HG03280 (cell line): Measurements from ENCODE around the gene PCDHGA1.

ENCODE experiments used
- ATAC-seq: cut with Tn5 transposase; IDR thresholded peaks from one replicate; pipeline ENCODE4 v1.9.1; 2021; ENCODE audit warnings: mild to moderate bottlenecking, moderate library complexity; ENCODE audit not compliant: unreplicated experiment

PCDHGA1 gene

DNA sequence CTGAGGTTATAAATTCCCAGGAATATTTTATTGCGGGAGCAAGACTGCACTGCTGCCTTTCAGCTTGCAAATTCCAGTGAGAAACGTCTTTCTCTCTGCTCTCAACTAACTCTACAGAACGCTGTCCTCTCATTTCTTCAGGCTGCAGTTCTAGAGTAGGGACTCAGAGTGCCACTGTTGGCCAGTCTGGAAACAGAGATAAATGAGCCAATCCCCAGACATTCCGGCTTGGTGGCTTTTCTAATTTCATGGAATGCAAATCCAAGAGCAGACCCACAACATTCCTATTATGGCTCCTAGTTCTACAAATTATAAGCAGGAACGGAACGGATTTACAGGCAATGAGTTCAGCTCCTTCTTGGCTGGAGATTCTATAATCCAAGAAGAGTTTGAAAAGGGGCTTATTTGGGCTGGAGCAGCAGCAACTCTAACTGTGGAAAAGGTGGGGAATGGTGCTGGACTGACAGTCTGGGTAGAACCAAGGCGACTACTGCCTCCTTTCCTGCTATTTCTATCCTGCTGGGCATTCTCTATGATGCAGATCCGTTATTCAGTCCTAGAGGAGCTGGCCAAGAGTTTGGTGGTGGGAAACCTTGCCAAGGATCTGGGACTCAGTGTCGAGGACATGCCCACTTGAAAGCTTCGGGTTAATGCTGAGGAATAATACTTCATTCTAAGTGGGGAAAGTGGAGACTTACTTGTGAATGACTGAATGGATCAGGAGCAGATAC lies 109.3 kb downstream of the PCDHGA1 start:
- no peak for ATAC-seq

GRCh38 chr5:141440341-141440740 lies 110.0 kb downstream of the PCDHGA1 start:
- ATAC-seq = no peak

DNA sequence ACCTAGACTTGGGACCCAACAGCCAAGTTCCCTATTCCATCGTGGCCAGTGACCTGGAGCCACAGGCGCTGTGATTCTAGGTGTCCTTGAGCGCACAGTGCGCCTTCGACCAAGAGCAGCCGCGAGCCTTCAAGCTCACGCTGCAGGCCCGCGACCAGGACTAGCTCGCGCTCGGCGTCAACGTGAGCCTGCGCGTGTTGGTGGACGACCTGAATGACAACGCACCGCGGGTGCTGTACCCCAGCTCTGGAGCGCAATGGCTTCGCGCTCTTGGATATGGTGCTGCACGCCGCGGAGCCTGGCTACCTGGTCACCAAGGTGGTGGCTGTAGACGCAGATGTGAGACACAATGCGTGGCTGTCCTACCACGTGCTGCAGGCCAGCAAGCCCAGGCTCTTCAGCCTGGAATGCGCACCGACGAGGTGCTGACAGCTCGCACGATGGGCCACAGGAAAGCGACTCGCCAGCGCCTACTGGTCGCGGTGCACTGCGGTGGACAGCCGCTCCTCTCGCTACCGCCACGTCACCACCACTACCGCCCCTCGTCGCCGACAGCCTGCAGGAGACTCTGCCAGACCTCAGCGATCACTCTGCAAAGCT lies 111.4 kb downstream of the PCDHGA1 start:
- no peak for ATAC-seq

DNA sequence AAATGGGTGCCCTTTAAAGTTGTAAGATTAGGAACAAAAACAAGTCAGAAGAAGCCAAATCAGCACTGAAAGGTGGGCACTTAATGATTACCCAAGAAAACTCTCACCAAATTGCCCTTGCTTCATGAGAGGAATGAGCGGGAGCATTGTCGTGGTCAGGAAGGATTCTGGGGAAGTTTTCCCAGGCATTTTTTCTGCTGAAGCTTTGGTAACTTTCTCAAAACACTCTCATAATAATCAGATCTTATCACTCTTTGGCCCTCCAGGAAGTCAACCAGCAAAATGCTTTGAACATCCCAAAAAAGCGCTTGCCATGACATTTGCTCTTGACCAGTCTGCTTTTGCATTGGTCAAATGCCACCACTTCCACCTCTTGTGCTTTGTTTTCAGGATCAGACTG lies 135.0 kb downstream of the PCDHGA1 start:
- ATAC-seq = no peak

DNA sequence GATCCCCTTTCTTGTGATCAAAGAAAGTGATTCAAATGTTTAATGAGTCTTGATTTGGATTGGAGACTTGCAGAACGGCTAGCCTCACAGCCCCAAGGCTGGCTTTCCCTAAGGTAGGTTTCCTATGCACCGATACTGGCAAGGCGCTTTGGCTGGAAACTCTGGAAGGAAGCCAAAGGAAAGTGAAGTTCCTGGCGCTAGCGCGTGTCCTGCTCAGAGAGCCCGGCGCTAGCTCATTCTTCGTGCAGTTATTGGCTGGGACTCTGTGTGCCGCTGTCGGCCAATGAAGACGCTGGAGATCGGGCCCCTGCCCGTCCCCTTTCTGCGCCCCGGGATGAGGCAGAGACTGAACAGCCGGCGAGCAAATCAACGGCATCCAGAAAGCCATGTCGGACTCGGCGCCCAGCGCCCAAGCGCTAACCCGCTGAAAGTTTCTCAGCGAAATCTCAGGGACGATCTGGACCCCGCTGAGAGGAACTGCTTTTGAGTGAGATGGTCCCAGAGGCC lies 145.4 kb downstream of the PCDHGA1 start, which contains the start of gene PCDHGC3:
Gene PCDHGC3, plus strand, starts transcription at position 342 of the 507 bp plus-strand sequence. Its CDS starts 151 bp downstream, at position 493.
- ATAC-seq = peak; percentile 98

DNA sequence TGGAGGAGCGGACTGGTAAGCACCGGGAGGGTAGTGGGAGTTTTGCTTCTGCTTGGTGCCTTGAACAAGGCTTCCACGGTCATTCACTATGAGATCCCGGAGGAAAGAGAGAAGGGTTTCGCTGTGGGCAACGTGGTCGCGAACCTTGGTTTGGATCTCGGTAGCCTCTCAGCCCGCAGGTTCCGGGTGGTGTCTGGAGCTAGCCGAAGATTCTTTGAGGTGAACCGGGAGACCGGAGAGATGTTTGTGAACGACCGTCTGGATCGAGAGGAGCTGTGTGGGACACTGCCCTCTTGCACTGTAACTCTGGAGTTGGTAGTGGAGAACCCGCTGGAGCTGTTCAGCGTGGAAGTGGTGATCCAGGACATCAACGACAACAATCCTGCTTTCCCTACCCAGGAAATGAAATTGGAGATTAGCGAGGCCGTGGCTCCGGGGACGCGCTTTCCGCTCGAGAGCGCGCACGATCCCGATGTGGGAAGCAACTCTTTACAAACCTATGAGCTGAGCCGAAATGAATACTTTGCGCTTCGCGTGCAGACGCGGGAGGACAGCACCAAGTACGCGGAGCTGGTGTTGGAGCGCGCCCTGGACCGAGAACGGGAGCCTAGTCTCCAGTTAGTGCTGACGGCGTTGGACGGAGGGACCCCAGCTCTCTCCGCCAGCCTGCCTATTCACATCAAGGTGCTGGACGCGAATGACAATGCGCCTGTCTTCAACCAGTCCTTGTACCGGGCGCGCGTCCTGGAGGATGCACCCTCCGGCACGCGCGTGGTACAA lies 146.0 kb downstream of the PCDHGA1 start:
- peak; percentile 25 for ATAC-seq

- ATAC-seq = no peak
These were observed 146.8 kb downstream of the PCDHGA1 start for GRCh38 chr5:141477044-141477575.

- no peak for ATAC-seq
These were observed 147.5 kb downstream of the PCDHGA1 start for GRCh38 chr5:141477815-141478214.

DNA sequence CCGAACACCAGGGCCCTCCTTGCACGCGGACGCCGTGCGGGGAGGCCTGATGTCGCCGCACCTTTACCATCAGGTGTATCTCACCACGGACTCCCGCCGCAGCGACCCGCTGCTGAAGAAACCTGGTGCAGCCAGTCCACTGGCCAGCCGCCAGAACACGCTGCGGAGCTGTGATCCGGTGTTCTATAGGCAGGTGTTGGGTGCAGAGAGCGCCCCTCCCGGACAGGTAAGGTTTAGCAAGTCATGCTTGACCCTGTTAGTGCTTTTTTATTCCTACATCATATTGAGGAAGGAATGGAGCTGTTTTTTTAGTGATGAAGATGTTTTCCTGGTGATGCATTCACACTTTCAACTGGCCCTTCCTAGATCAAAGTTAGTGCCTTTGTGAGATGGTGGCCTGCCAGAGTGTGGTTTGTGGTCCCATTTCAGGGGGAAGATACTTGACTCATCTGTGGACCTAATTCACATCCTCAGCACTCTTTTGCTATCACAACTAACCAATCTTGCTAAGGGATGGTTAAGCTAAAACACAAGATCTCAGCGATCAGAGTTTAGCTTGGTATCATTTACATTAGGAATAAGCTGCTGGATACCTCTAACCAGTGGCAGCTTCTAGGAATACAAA lies 148.1 kb downstream of the PCDHGA1 start:
- ATAC-seq = no peak

- no peak for ATAC-seq
These were observed 149.5 kb downstream of the PCDHGA1 start for GRCh38 chr5:141479776-141480175.

- ATAC-seq = no peak
These were observed 153.6 kb downstream of the PCDHGA1 start for GRCh38 chr5:141483902-141484301.

DNA sequence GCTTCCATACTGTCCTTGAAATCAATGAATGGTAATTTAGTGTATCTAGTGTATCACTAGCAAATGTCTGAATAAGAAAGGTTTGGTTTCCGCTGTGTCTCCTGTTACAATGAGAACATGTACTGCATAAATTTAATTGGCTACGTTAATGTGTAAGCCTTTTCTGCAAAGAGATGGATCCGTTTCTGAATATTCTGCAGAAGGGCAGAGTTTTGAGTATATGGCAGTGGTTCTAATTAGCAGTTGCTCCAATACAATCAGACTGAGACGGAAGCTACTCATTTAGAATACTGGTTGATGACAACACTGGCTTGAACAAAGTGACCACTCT lies 154.0 kb downstream of the PCDHGA1 start:
- ATAC-seq = no peak

DNA sequence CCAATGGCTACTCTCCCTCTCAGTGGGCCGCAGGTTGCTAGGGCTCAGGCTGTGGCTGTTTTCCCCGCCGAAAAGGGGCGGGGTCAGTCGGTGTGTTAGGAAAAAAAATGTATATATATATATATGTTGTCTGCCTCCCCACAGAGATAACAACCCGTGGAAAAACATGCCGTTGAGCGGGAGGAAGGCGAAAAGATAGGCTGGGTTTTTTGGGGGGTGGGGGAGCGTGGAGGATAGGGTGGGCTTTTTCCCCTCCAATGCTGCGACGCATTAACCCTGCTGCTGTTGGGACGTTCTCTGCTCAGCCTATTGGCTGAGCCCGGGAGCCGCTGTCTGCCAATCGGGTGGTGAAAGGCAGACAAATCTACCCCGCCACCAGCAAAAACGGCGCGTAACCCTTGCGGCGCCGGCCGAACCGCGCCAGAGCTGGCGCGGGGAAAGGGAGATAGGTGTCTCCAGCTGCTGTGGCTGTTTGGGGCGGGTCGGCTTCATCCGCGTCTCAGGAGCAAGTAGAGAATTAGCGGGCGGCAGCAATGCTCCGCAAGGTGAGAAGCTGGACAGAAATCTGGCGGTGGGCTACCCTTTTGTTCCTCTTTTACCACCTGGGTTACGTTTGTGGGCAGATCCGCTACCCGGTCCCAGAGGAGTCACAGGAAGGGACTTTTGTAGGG lies 154.5 kb downstream of the PCDHGA1 start, which contains the start of gene PCDHGC4:
Gene PCDHGC4, plus strand, starts transcription at position 390 of the 671 bp plus-strand sequence. Its CDS starts 144 bp downstream, at position 534.
- no peak for ATAC-seq

DNA sequence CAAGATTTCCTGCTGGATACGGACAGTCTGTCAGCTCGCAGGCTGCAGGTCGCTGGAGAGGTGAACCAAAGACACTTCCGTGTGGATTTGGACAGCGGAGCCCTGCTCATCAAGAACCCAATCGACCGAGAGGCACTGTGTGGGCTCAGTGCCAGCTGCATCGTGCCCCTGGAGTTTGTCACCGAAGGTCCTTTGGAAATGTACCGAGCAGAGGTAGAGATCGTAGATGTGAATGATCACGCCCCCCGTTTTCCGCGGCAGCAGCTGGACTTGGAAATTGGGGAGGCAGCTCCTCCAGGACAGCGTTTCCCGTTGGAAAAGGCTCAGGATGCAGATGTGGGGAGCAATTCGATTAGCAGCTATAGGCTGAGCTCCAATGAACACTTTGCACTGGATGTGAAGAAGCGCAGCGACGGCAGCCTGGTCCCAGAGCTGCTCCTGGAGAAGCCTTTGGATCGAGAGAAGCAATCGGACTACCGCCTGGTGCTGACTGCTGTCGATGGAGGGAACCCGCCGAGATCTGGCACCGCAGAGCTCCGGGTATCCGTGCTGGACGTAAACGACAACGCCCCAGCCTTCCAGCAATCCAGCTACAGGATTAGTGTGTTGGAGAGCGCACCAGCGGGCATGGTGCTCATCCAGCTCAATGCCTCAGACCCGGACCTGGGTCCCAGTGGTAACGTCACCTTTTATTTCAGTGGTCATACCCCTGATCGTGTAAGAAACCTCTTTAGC lies 155.2 kb downstream of the PCDHGA1 start:
- no peak for ATAC-seq

- ATAC-seq = no peak
These were observed 155.8 kb downstream of the PCDHGA1 start for GRCh38 chr5:141486091-141486490.

- ATAC-seq = no peak
These were observed 156.8 kb downstream of the PCDHGA1 start for GRCh38 chr5:141487131-141487530.

DNA sequence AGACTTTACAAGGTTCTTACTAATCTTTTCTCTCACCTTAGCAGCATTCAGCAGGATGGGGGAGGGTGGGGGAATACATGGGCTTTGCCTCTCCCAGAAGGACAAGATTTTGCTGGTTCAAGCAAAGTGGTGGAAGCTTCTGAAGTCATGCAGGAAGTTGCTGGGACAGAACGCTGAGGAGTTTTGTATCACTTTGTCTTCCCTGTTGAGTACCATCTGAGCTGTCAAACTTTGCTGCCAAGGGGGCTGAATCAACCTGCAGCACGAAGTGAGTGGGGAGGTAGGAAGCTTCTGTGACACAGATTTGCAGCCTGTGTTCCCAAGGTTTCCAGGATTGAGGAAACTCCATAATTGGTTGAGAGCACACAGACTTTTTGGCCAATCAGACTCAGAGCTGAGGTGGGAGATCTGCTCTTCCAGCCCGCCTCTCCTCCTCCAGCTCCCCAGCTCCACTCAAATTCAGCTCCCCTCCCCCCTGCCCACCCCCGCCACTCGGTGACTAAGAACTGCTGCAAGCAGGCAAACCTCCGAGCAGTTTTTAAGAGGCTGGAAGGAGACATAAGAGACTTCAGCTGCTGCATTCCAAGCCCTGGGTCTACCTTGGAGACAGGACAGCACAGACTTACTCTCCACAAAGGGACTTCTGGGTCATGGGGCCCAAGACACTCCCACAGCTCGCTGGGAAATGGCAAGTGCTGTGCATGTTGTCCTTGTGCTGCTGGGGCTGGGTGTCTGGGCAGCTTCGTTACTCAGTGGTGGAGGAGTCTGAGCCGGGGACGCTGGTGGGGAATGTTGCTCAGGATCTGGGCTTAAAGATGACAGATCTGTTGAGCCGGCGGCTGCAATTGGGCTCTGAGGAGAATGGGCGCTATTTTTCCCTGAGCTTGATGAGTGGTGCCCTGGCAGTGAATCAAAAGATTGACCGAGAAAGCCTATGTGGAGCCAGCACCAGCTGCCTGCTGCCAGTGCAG lies 158.6 kb downstream of the PCDHGA1 start, which contains the start of gene PCDHGC5:
Gene PCDHGC5, plus strand, starts transcription at position 491 of the 971 bp plus-strand sequence. Its CDS starts 160 bp downstream, at position 651.
- no peak for ATAC-seq

- ATAC-seq = no peak
These were observed 159.5 kb downstream of the PCDHGA1 start for GRCh38 chr5:141489841-141490240.
